ENCODE results near the gene CD226. TPM values are rescaled to one million over a fixed set of nuclear protein-coding genes. Genes with fewer than 3 reads are reported as not detected.

Gene CD226
- total and polyA plus RNA-seq, 2 of the 4 experiments (the other 2 are of a cell fraction): 0.29 to 1.1 TPM

DNA sequence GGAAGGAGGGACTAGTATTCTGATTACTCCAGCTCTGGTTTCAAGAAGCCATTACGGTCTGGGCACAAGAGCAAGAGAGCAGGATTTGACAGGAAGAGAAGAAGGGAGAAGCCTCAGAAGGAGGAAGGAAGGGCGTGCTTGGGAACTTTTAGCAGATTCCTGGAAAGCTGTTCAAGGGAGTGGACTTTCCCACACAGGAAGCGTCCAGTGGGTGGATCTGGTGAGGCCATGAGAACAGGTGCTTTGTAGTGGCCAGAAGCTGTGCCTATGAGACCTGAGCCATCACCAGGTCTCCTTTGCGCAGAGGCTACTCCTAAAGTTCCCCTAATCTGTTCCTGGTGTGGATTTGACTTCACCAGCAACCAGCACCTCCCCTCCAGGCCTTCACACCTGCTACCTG lies 62.3 kb downstream of the CD226 start:
- no peak overlapping the region for H2BK20ac ChIP-seq (ENCODE audit: low read depth, low read length)
- H2AK5ac ChIP-seq (ENCODE audit: low read depth, low read length): no peak overlapping the region
- H3K18ac ChIP-seq (ENCODE audit: low read depth, low read length): no peak overlapping the region
- H2AK9ac ChIP-seq (replicated peaks; ENCODE audit: low read depth, low read length, poor library complexity): no peak overlapping the region
- no peaks in the 10 kb centered on the region for H3K36me3 ChIP-seq (ENCODE audit: control insufficient read depth, insufficient read depth, low read length)
- no peak for DNase-seq
- no peaks in the 10 kb centered on the region for H4K20me1 ChIP-seq (ENCODE audit: insufficient read depth, low read length)
- H3K9me1 ChIP-seq (ENCODE audit: insufficient read depth, low read length): no peaks in the 10 kb centered on the region; the same call in none of the 2 replicates
- H3K23ac ChIP-seq (ENCODE audit: low read depth, low read length): no peak overlapping the region
- in situ Hi-C loops (cut with MboI; ENCODE audit: low sequenced_read_pairs) (no loop called here), dilution Hi-C loops (cut with HindIII; ENCODE audit: low sequenced_read_pairs, unreplicated experiment) (no loop called here), intact Hi-C loops (cut with micrococcal nuclease) (no loop called here)
- H3K4me3 ChIP-seq (ENCODE audit: insufficient read depth, low read depth, low read length): no peak overlapping the region
- no peaks in the 10 kb centered on the region for H3K9me3 ChIP-seq (ENCODE audit: control insufficient read depth, insufficient read depth, low read length)
- H2BK120ac ChIP-seq (ENCODE audit: low read depth, low read length): no peak overlapping the region
- POLR2A ChIA-PET (ENCODE audit: unreplicated experiment): no interaction called here
- no peak for TF ChIP-seq FOS (IDR thresholded peaks at IDR 0.05; ENCODE audit: low read depth, low read length)
- TF ChIP-seq MAFK (IDR thresholded peaks at IDR 0.05; ENCODE audit: low read depth, low read length): no peak
- no peak for TF ChIP-seq POLR2A (IDR thresholded peaks at IDR 0.05; ENCODE audit: low read depth, low read length)
- no peak for TF ChIP-seq USF2 (IDR thresholded peaks at IDR 0.05; ENCODE audit: low read depth, low read length)
- TF ChIP-seq RCOR1 (IDR thresholded peaks at IDR 0.05; ENCODE audit: insufficient replicate concordance, low read length): no peak
- TF ChIP-seq BHLHE40 (IDR thresholded peaks at IDR 0.05; ENCODE audit: low read depth, low read length): no peak
- TF ChIP-seq, protein P1, sequence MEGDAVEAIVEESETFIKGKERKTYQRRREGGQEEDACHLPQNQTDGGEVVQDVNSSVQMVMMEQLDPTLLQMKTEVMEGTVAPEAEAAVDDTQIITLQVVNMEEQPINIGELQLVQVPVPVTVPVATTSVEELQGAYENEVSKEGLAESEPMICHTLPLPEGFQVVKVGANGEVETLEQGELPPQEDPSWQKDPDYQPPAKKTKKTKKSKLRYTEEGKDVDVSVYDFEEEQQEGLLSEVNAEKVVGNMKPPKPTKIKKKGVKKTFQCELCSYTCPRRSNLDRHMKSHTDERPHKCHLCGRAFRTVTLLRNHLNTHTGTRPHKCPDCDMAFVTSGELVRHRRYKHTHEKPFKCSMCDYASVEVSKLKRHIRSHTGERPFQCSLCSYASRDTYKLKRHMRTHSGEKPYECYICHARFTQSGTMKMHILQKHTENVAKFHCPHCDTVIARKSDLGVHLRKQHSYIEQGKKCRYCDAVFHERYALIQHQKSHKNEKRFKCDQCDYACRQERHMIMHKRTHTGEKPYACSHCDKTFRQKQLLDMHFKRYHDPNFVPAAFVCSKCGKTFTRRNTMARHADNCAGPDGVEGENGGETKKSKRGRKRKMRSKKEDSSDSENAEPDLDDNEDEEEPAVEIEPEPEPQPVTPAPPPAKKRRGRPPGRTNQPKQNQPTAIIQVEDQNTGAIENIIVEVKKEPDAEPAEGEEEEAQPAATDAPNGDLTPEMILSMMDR (conservative IDR thresholded peaks at IDR 0.05; ENCODE audit: low read depth, low read length): no peak
- TF ChIP-seq MXI1 (IDR thresholded peaks at IDR 0.05; ENCODE audit: borderline replicate concordance, low read depth, low read length): no peak
- TF ChIP-seq NFE2L2 (IDR thresholded peaks at IDR 0.05; ENCODE audit: low read depth, low read length): no peak
- TF ChIP-seq CEBPB (IDR thresholded peaks at IDR 0.05; ENCODE audit: low read depth, low read length): no peak
- no peak for TF ChIP-seq CHD1 (IDR thresholded peaks at IDR 0.05; ENCODE audit: low read depth, low read length)
- TF ChIP-seq, protein P2, sequence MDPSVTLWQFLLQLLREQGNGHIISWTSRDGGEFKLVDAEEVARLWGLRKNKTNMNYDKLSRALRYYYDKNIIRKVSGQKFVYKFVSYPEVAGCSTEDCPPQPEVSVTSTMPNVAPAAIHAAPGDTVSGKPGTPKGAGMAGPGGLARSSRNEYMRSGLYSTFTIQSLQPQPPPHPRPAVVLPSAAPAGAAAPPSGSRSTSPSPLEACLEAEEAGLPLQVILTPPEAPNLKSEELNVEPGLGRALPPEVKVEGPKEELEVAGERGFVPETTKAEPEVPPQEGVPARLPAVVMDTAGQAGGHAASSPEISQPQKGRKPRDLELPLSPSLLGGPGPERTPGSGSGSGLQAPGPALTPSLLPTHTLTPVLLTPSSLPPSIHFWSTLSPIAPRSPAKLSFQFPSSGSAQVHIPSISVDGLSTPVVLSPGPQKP (IDR thresholded peaks at IDR 0.05; ENCODE audit: borderline replicate concordance, low read depth, low read length): no peak
- no peak for TF ChIP-seq RAD21 (IDR thresholded peaks at IDR 0.05; ENCODE audit: low read length)
- TF ChIP-seq SMC3 (IDR thresholded peaks at IDR 0.05; ENCODE audit: low read depth, low read length): no peak
- no peak for TF ChIP-seq RFX5 (IDR thresholded peaks at IDR 0.05; ENCODE audit: low read depth, low read length)
- H3K4ac ChIP-seq (ENCODE audit: low read depth, low read length): no peak overlapping the region
- no peak overlapping the region for H3K4me2 ChIP-seq (ENCODE audit: low read depth, low read length)
- 90% methylated on average over 2 of the region's 4 CpGs; no CpG with 5 or more reads in 1 of the 2 experiments for WGBS, 2 experiments (ENCODE audit: extremely low coverage in 2 of 2, insufficient read length in 1 of 2)
- no peak overlapping the region for H4K91ac ChIP-seq (ENCODE audit: insufficient read depth, low read depth, low read length)
- no peaks in the 10 kb centered on the region for H3K27me3 ChIP-seq (ENCODE audit: control insufficient read depth, insufficient read depth, low read length)
- H2BK5ac ChIP-seq (ENCODE audit: low read depth, low read length, poor library complexity, severe bottlenecking): no peak overlapping the region
- H3K79me1 ChIP-seq (ENCODE audit: low read depth in 1 of 2, low read length in 2 of 2): no peaks in the 10 kb centered on the region
- no peak overlapping the region for H2BK15ac ChIP-seq (ENCODE audit: low read depth, low read length)
- H4K5ac ChIP-seq (ENCODE audit: low read depth, low read length): no peak overlapping the region
- H3K9ac ChIP-seq (ENCODE audit: low read depth, low read length): no peak overlapping the region
- H4K8ac ChIP-seq (ENCODE audit: low read depth in 2 of 2, low read length in 2 of 2): no peak overlapping the region
- H3K56ac ChIP-seq (ENCODE audit: extremely low read depth, insufficient read depth, low read length): no peak overlapping the region
- H2AFZ ChIP-seq (replicated peaks; ENCODE audit: low read length, poor library complexity): no peak overlapping the region
- H3K4me1 ChIP-seq (ENCODE audit: control insufficient read depth, insufficient read depth, low read length): 0 out of 2 replicates have a peak, but pooled peaks cover 1% of the 10 kb centered on the region
- CTCF ChIA-PET: no interaction called here
- no peak overlapping the region for H3K27ac ChIP-seq (ENCODE audit: insufficient read depth, low read length)
- no peak for ATAC-seq (ENCODE audit: low read depth)
- H3K14ac ChIP-seq (replicated peaks; ENCODE audit: low read depth, low read length): no peak overlapping the region
- no TSS peak for BruUV-seq (replicated peaks)

Measured in IMR-90 (cell line).